ENCODE measurements around the gene DBN1. TPM values are rescaled to one million over a fixed set of nuclear protein-coding genes. Genes with fewer than 3 reads are reported as not detected.
A peak's percentile ranks its signal among the peaks of the same experiment; 100 is the strongest.

The DBN1 gene
- total RNA-seq (2014; rRNA removed; shearing (Covaris generic)), result 29.7 and 39.5 TPM in 2 replicates

DNA sequence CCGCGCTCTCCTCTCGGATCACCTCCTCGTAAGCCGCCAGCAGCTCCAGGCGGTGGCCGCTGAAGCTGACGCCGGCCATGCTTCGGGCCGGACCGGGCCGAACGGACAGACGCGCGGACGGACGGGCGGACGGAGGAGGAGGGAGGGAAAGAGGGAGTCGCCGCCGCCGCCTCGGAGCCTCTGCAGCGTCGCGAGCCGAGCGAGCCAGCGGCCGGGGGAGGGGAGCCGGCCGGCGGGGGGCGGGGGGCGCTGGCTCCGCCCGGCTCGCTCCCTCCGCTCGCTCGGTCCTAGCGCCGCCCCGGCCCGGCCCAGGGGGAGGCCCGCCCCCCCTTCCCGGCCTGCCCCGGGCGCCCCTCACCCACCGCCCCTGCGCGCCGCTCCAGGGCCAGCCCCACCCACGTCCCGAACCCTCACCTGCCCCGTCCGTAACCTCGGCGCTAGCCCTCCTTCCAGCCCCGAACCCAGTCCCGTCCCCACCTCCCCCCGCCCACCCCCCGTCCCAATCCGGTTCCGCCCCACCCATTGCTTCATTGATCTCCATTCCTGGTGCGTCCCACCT is at the start of gene DBN1:
Gene DBN1, minus strand, starts transcription at position 192 of the 559 bp plus-strand sequence. Its CDS starts 113 bp downstream, at position 79.
- peak; percentile 51 for DNase-seq (ENCODE audit: low read depth)

DNA sequence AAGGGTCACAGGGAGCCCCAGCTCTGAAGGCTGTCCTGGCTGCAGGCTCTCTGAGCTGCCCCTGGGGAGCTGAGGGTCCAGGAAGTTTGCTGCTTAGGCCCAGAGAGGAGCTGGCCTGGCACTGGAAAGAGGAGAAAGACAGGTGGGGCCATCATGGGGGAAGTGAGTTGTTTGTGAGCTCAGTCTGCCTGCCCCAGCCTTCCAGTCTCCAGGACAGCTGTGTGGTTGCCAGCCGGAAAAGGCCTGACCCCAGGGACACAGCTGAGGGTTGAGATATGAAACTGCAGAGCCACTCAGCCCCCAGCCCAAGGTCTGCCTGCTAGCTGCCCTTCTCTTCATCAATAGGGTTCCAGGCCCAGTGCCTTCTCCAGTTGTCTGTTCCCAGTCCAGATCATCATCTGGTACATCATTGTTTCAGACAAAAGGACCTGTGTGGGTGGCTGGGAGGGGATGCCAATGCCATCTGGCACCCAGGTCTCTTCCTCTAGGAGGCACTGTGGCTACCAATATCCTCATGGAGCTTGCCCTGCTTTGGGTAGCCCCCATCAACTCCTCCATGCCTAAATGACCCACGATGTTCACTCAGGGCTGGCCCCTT is 47.6 kb upstream of the DBN1 start:
- DNase-seq (ENCODE audit: low read depth), result no peak

- no peak for DNase-seq (ENCODE audit: low read depth)
These were observed 46.8 kb upstream of the DBN1 start for GRCh38 chr5:177520271-177520670.

DNA sequence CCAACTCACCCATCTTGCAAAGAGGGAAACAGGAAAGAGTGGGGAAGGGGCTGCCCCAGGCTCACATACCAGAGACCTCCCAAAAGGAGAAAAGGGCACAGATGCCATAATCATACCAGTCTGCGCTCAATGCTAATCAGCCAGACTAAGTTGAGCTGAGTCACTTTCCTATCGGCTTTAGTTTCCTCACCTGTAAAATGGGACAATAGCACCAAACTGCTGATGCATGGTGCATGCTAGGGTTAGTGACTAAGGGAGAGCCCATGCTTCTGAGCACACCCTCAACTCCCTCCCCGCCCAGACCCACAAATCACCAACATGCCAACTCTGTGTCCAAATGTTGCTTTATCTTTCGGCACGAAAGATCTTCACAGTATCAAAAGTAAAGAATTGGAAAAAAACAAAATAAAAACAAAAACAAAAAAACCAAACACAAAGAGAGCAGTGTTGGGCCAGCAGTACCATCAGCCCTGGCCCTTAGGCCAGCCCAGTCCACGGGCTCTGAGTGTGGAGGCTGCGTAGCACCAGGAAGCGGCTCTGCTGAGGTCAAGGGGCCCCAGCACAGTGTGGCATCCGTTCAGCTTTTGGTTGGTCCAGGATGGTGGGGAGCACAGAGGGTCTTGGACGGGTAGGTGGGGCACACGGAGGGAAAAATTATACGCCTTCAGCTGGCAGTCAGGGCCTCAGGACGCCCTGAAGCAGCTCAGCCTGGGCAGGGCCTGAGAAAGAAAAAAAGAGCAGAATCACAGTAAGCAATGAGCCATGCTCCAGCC is 46.2 kb upstream of the DBN1 start:
- no peak for DNase-seq (ENCODE audit: low read depth)

- peak; percentile 98 for DNase-seq (ENCODE audit: low read depth)
These were observed 43.5 kb upstream of the DBN1 start, which contains the start of gene DDX41 for GRCh38 chr5:177516601-177517568. DDX41 (minus strand) TSS chr5:177516961; CDS start chr5:177516945, 16 bp downstream.

DNA sequence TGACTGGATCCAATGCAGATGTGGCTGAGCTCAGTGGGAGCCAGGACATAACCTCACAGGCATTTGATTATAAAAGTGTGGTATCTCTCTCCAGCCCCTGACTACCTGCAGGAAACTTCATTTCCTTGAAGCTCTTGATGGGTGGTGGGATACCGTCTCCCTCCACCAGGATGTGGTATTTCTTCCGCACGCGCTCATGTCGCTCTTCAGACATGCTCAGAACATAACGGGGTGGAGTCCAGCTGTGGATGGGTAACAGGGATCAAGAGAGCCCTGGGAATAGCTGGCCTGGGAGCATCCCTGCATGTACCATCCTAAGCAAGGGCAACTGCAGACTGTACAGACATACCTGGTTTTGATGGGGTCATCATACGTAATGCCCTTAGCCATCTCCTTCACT is 42.1 kb upstream of the DBN1 start:
- DNase-seq (ENCODE audit: low read depth), result no peak

GRCh38 chr5:177514541-177514940 is 41.1 kb upstream of the DBN1 start:
- no peak for DNase-seq (ENCODE audit: low read depth)

DNA sequence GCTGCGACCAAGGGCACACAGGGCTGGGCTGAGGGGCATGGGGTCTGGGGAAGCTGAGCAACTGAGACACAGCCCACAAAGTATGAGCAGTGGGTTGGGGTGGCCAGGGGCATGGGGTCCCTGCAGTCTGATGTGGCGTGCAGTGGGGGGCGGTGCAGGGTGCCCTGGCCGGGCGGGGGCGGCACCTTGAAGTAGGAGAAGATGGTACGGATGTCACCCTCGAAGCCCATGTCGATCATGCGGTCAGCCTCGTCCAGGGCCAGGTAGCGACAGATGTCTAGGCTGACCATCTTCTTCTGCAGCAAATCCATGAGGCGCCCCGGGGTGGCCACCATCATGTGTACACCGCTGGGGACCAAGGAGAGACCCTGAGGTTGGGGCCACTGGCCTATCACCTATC is 40.1 kb upstream of the DBN1 start:
- no peak for DNase-seq (ENCODE audit: low read depth)

DNA sequence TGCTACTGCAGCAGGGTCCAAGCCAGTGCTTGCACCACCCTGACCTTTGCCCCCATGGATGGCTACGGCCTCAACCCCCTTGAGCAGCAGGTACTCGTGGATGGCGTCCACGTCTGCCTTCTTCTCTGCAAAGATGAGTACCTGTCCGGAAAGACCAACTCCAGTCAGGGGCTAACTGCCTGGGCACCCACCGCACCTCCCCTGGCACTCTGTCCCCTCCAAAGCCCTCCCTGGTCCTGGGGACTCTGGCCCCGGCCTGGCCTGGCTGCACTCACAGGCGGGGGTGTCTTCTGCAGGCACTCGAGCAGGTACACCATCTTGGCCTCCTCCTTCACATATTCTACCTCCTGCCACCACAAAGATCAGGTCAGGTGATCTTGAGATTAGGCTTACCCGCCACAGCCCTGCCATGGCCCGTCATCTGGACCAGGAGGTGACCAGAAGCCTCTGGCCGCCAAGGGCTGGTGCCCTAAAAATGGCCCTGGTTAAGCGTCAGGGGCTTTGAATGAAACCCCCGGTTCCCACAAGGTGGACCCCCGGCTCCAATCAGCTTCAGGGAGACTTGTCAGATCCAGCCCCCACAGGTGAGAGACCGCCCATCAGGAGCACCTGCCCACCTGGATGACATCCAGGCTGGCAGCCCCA is 39.4 kb upstream of the DBN1 start:
- DNase-seq (ENCODE audit: low read depth), result no peak

GRCh38 chr5:177511796-177512675 is 38.6 kb upstream of the DBN1 start:
- no peak for DNase-seq (ENCODE audit: low read depth)

- no peak for DNase-seq (ENCODE audit: low read depth)
These were observed 37.7 kb upstream of the DBN1 start for GRCh38 chr5:177511181-177511580.

GRCh38 chr5:177510567-177511053 is 37.2 kb upstream of the DBN1 start:
- DNase-seq (ENCODE audit: low read depth), result no peak

DNA sequence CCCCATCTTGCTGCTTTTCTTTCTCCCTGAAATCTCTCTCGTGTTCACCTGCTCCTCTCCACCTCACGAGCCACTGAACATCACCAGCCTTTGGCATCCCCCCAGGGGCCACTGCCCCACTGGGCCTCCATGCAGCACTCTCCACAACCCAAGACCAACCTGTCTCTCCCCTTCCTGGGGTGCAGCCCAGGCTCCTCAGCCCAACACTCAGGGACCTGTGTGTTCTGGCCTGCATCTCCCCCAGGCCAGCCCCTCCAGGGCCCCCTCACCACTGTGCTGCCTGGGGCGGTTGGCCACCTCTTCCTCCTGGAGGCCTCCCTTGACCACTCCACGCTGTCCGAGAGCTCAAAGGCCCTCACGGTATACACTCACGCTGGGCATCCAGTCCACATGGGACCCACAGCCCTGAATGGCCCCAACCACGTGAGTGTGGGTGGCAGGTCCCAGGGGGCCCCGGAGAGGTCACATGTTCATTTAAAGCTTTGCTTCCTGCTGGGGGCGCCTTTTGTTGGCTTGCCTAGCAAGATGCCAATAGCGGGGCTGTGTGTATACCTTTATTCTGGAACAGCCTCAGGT is 36.6 kb upstream of the DBN1 start:
- no peak for DNase-seq (ENCODE audit: low read depth)

DNA sequence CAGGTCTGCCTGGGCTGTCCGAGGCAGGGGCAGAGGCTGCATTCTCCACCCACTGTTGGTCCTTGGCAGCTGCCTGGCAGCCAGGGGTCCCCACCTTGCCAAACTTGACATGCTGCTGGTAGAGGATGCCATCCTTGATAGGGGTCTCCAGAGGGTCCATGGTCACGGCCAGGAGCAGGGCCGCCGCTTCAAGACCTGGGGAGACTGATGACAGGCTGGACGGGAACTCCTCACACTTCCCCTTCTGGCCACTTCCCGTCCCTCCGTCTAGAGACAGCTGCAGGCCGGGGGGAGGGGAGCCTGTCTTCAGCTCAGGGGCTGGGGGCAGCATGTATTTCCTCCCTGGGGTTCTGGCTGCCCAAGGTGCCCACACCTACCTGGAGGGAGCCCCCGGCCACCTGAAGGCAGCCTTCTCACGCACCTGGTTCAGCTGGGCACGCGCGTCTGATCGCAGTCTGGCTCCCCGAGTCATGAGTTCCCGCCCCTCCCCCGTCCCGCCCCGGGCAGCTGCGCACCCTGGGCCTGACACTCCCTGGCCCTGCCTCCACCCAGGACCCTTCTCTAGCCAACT is 36.0 kb upstream of the DBN1 start, which contains the start of gene DOK3:
Gene DOK3, minus strand, starts transcription at position 446 of the 571 bp plus-strand sequence. Its CDS starts 286 bp downstream, at position 160.
- DNase-seq (ENCODE audit: low read depth), result no peak

GRCh38 chr5:177508837-177509236 is 35.4 kb upstream of the DBN1 start:
- no peak for DNase-seq (ENCODE audit: low read depth)

DNA sequence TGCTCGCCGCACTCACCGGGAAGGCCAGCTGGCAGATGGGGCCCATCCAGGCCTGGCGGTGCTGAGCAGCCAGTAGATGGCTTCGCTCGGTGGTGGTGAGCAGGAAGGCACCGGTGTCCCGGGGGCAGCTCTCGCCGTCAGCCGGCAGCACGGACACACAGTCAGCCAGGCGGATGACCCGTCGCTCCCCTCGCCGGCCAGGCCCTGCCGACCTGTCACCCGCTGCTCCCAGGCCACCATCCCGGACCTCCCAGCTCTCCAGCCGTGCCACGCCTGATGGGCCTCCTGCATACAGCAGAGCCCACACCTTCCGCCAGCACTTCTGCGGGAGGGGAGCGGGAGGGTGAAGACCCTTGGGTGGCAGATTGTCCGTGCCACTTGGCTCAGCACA is 34.8 kb upstream of the DBN1 start:
- no peak for DNase-seq (ENCODE audit: low read depth)

- DNase-seq (ENCODE audit: low read depth), result peak; percentile 53
These were observed 34.3 kb upstream of the DBN1 start for GRCh38 chr5:177507596-177508220.

- peak; percentile 27 for DNase-seq (ENCODE audit: low read depth)
These were observed 33.7 kb upstream of the DBN1 start for GRCh38 chr5:177507165-177507564.

DNA sequence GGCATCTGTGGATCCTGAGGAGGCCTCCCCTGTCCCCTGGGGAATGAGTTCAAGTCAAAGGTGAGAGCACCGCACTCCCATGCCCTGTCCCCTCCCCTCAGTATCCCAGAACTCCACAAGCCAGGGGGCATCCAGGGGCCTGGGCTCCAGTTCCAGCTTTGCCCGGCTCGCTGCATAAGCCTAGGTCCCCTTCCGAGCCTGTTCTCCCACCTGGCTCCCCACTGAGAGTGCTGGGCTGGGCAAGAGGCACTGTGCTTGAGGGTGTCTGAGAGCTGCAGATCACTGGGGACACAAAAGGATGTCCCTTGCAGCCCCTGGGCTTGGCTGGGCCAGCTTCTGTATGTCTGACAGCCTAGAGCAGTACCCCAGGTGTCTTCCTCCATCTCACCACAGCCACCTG is 31.6 kb upstream of the DBN1 start:
- DNase-seq (ENCODE audit: low read depth), result no peak
